Left lobe of liver (tissue), 2 donors: Measurements from ENCODE around the gene PLA2G4B. TPM values are rescaled to one million over a fixed set of nuclear protein-coding genes. Genes with fewer than 3 reads are reported as not detected.
A peak's percentile ranks its signal among the peaks of the same experiment; 100 is the strongest.

ENCODE experiments used
- ATAC-seq: fragments of 200-7000 bp; cut with Tn5 transposase; one replicate; pipeline ENCODE4 v1.9.1; 2020; ENCODE audit warnings: mild to moderate bottlenecking, moderate library complexity
- DNase-seq: peaks from one replicate; pipeline ENCODE4 v3.0.0-alpha.2; 2020; ENCODE audit warnings: low spot score
- total RNA-seq: library from RNA; stranded (reverse); gene quantifications from one replicate; pipeline ENCODE4 v1.2.1, GENCODE V29; 2021
- donor health status: DM: no; HTN: no; CAD: no; lungs with moderate emphysema.
- donor health status: DM: no; HTN: yes; CAD: no.

PLA2G4B gene
- total RNA-seq, 1 donor from 2014 or later: 5.9 TPM

GRCh38 chr15:41806291-41807181 is 32.1 kb upstream of the PLA2G4B start:
- DNase-seq (no peak), ATAC-seq (peak; percentile 52)

DNA sequence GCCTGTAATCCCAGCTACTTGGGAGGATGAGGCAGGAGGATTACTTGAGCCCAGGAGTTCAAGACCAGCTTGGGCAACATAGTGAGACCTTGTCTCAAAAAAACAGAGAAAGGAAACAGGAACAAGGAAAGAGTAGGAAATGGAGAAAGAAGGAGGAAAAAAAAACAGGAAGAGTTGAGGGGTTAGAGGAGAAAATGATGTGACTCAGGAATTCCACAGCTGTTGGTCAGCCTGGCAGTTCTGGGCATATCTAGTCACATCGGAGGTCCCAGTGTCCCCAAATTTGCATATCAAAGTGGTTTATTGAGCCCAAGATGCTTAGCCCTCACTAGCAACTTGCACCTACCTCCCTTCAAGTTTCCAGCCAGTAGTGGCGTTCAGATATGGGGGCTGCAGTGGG is 29.5 kb upstream of the PLA2G4B start:
- DNase-seq (no peak), ATAC-seq (no peak)

DNA sequence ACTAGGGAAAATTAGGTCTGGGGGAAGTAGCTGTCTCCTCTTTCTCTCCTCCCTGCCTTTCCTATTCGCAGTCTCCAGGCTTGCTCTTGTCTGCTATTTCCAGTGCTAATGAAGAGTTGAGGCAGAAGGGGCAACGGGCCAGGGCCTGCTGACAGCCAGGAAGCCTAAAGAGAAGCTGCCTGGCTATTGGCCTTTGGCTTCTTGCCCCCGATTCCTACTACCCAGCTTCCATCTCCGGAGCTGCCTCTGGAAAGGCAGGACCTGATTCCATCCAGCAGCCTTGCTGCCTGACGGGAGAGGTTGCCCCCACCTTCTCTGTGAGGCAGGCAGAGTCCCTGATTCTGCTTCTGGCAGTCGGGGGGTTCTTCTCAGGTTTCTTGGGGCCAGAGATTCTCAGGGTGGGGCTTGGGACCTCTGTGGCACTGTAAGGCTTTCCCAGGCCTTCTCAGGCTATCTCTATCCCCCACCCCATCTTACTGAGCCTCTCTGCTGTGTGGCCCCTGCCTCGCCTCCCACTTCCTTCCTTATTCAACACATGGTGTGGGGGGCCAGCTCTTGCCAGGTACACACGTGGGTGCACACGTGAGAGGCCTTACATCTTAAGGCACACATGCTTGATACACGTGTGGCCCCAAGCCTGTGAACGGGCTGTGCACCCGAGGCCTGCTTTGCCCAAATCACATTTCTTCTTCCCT is 29.0 kb upstream of the PLA2G4B start:
- DNase-seq (no peak), ATAC-seq (no peak)

GRCh38 chr15:41810651-41811431 is 27.8 kb upstream of the PLA2G4B start:
- ATAC-seq (peak; percentile 27), DNase-seq (no peak)

DNA sequence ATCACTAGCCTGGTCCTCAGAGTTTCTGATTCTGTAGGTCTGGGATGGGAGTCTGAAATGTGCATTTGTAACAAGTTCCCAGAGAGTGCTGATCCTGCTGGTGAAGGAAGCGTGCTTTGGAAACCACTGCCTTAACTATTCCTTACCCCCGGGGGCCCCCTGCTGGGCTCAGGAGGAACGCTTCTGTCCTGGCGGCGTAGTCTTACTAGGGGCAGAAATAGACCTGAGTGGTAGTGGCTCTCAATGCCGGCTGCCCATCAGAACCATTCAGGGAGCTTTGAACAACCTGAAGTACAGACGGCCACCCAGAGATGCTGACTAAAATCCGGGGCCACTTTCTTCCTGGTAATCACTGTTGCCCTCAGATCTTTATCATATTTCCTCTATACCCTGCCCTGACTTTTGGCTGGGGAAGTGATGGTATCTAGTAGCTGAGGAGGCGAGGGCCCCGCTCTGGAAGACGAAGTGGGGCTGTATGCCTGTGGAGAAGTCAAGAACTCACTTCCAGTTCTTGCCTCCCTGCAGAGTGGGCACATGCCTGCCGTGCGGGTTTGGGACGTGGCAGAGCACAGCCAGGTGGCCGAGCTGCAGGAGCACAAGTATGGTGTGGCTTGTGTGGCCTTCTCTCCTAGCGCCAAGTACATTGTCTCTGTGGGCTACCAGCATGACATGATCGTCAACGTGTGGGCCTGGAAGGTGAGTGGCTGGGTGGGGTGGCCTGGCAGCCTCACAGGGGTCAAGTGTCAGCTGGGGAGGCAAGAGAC is 27.0 kb upstream of the PLA2G4B start:
- peak; percentile 98 for ATAC-seq

DNA sequence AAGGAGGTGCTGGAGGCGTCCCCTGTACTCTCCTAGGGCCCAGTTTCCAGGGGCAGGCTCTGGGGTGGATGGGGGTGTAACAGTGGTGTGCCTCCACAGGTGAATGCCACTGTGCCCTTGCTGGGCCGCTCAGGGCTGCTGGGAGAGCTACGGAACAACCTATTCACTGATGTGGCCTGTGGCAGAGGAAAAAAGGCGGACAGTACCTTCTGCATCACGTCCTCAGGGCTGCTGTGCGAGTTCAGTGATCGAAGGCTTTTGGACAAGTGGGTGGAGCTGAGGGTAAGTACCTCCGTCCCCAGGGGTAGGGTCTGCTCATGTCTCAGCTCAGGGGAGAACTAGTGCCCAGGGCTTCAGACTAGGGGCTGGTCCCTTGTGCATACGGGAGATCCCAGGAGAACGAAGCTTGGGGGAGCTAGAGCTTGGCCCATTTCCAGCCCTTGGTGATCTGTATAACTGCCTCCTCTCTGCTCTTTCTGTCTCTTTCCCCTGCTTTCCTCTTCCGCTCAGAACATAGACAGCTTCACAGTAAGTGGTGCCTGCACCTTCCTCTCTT is 25.7 kb upstream of the PLA2G4B start:
- DNase-seq (no peak), ATAC-seq (no peak)

More for the DNA sequence above, 27.0 kb upstream of the PLA2G4B start:
- peak; percentile 81 for DNase-seq

DNA sequence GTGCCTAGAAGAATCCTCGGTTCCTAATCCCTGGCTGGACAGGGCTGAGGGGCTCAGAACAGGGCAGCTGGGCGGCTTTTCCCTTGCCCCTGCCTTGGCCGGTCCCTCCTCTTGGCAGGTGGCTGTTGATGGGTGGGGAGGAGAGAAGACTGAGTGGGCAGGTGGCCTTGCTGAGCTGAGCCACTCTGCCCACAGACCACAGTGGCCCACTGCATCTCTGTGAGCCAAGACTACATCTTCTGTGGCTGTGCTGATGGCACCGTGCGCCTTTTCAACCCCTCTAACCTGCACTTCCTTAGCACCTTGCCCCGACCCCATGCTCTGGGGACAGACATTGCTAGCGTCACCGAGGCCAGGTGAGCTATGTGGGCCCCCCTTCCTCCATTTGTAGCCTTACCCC is 25.2 kb upstream of the PLA2G4B start:
- DNase-seq (no peak), ATAC-seq (no peak)

- DNase-seq (no peak), ATAC-seq (no peak)
These were observed 24.1 kb upstream of the PLA2G4B start for GRCh38 chr15:41814534-41814933.

- ATAC-seq (no peak), DNase-seq (no peak)
These were observed 21.9 kb upstream of the PLA2G4B start for GRCh38 chr15:41816788-41817187.

DNA sequence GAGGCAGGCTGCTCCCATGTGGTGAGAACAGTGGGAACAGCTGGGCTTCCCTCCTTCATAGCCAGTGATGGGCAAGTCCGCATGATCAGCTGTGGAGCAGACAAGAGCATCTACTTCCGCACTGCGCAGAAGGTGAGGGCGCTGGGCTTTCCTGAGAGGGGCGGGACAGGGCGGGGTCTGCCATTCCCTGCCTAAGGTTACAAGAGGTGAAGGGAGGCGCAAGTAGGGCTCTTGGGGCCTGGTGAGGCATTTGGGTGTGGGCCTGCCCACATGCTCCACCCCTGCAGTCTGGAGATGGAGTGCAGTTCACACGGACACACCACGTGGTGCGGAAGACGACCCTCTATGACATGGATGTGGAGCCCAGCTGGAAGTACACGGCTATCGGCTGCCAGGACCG is 21.3 kb upstream of the PLA2G4B start:
- ATAC-seq: no peak
- DNase-seq: no peak

- DNase-seq (no peak), ATAC-seq (no peak)
These were observed 20.9 kb upstream of the PLA2G4B start for GRCh38 chr15:41817781-41818180.

DNA sequence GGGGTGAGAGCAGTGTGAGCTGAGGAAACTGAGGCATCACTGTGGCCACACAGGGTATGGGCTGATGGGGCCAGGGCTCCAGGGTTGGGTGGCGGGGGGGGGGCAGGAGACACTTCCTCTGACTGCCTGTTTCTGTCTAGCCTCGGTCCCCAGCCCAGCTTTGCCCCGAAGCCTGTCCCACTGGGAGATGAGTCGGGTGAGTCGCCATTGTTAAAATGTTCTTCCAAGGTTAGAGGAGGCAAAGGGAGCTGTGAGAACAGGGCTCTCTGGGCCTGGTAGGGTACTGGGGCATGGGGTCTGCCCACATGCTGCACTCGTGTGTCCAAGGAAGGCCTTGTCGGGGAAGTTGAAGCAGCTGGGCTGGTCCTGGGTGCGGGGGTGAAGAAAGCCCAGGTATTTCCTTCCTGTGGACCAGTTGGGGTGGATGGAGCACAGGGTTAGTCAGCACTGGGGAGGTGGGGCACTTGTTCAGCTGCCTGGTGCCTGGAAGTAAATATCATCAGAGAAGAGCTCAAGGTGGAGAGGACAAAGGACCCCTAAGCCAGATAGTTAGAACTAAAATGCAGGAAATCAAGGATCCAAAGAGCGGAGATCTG is 19.1 kb upstream of the PLA2G4B start:
- ATAC-seq (no peak), DNase-seq (no peak)

DNA sequence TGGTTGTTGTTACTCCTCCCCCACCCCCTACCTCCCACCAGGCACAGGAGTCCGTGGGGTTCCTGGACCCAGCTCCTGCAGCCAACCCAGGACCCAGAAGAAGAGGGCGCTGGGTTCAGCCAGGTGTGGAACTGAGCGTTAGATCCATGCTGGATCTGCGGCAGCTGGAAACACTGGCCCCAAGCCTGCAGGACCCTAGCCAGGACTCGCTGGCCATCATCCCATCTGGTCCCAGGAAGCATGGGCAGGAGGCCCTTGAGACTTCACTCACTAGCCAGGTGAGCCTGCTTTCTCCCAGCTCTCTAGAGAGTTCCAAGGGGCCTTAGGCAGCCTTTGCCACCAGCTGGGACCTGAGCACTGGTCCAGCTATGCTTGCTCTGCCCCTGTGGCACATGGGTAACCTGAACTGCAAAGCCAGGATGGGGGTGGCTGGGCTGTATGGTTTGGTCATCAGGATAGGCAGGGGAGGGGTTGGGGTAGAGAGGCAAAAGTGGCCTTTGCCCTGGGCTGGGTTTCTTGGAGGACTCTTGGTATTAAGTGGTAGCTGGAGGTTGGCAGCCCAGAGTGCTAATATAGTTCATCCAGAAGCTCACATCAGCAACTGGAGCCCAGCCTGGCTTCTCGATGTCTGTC is 17.7 kb upstream of the PLA2G4B start:
- peak; percentile 62 for DNase-seq
- peak; percentile 75 for ATAC-seq

DNA sequence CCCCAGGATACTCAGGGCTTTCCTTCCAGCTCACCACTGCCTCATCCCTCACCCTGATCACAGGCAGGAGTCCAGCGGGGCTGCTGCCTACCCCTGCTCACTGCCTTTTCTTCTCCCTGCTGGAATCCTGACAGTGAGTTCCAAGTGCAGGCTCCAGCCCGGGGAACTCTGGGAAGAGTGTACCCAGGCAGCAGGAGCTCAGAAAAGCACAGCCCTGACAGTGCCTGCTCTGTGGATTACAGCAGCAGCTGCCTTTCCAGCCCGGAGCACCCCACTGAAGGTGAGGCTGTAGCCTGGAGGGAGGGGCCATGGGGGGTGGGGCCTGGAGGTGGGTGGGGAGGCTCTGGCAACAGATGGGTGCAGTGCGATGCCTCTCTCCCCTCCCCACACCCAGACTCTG is 16.8 kb upstream of the PLA2G4B start:
- DNase-seq (no peak), ATAC-seq (no peak)

GRCh38 chr15:41822471-41822870 is 16.2 kb upstream of the PLA2G4B start:
- ATAC-seq: no peak
- no peak for DNase-seq

- no peak for DNase-seq
- ATAC-seq: no peak
These were observed 15.7 kb upstream of the PLA2G4B start for GRCh38 chr15:41822957-41823356.

- ATAC-seq: no peak
- no peak for DNase-seq
These were observed 15.1 kb upstream of the PLA2G4B start for GRCh38 chr15:41823502-41823901.

GRCh38 chr15:41824062-41824745 is 14.4 kb upstream of the PLA2G4B start:
- no peak for ATAC-seq
- no peak for DNase-seq

DNA sequence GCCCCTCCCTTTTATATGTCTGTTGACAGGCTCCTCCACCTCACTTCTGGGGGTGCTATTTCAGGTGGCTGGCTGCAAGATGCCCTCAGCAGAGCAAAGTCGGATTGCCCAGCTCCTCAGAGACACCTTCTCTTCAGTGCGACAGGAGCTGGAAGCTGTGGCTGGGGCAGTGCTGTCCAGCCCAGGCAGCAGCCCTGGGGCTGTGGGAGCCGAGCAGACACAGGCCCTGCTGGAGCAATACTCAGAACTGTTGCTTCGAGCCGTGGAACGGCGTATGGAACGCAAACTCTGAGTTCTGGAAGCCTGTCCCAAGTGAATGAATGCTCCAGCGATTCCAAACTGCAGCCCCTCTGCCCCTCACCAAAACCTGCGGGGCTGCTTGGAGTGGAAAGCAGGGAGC is 13.5 kb upstream of the PLA2G4B start:
- DNase-seq (no peak), ATAC-seq (no peak)
